Inferior parietal cortex (tissue), 1 donor: ENCODE results near the gene CAV1.
"Not testable (repeated sequence)": the region's sequence is repeated elsewhere in the genome, so short reads cannot be mapped to it uniquely, and the experiment has no call there.

ENCODE experiments used
- DNase-seq: peaks from one replicate; pipeline ENCODE4 v3.0.0-alpha.2; 2016; ENCODE audit errors: extremely low spot score

CAV1 gene

GRCh38 chr7:116582806-116583444 lies 58.1 kb downstream of the CAV1 start:
- no peak for DNase-seq

DNA sequence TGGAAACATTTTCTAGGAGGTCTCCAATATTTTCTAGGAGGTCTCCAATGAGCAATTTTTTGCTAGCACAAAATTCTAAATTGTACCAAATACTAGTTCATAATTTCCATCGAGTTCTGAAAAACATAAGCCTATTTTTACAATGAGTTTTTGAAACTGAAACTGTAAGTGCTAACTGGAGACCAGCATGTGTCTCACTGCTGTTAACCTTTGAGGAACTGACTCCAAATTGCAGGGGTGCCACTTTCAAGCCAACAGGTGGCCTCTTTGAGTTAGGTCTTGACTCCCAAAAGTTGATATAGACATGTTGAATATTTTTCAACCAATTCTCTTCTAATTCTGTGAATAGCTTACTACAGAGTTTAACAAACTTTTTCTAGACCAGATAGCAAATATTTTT lies 58.8 kb downstream of the CAV1 start:
- DNase-seq: no peak

- no peak for DNase-seq
Observed at GRCh38 chr7:116584721-116585120, 59.9 kb downstream of the CAV1 start.

DNA sequence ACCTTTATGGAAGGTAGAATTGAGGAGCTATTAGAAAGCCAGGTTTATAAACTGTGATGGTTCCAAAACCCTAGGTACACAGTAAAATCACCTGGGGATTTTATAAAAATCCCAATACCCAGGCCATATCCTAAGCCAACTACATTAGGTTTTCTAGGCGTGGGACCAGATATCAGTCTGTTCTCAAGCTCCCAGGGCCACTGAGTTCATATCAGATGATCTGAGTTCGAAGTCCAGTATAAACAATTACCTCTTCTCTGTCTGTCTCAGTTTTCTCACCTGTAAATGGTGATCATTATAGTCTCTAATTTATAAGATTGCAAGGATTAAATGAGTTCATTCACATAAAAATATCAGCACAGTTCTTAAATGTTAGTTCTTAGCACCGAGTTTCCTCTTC lies 60.6 kb downstream of the CAV1 start:
- no peak for DNase-seq

GRCh38 chr7:116585967-116586366 lies 61.1 kb downstream of the CAV1 start:
- no peak for DNase-seq

- not testable (repeated sequence) for DNase-seq
Observed at GRCh38 chr7:116587200-116587599, 62.4 kb downstream of the CAV1 start.

GRCh38 chr7:116588225-116588624 lies 63.4 kb downstream of the CAV1 start:
- no peak for DNase-seq

DNA sequence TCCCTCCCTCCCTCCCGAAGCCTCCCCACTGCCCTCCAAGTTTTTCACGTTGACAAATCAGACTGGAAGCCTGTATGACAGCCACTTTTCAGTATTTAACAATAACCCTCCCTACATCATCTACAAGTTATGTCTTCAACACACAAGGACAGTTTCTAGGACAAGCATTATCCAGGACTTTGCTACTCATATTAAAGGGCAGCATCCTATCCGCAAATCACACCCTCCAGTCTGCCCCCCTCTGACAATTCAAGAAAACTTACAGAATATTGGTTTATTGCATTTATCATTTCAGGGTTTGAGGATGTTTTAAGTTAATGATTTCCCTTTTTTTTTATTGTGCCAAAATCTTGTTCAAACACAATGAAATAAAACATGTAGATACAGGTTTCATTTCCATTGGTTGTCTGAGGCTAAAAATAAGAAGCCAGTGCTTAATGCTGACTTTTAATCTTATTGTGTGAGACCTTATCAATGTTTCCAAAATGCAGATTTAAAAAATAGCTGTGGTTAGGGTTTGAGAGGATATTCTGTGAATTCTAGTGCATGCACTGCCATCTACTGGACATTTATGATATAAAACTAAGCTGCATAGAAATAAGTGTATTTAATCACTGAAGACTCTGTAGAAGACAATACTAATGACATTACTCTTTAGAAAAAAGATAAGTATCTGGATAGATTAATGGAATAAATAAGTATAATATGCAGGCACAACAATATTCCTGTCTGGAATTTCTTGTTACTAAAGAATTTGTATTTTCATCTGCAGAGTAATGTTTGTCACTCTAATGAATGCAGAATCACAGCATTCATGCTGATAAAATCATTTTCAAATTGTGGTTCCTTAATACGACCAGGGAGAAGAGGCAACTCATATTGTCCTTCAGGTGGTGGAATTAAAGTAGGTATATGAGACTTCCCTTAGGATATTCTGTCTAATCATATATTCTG lies 64.1 kb downstream of the CAV1 start:
- peak; percentile 89 for DNase-seq

DNA sequence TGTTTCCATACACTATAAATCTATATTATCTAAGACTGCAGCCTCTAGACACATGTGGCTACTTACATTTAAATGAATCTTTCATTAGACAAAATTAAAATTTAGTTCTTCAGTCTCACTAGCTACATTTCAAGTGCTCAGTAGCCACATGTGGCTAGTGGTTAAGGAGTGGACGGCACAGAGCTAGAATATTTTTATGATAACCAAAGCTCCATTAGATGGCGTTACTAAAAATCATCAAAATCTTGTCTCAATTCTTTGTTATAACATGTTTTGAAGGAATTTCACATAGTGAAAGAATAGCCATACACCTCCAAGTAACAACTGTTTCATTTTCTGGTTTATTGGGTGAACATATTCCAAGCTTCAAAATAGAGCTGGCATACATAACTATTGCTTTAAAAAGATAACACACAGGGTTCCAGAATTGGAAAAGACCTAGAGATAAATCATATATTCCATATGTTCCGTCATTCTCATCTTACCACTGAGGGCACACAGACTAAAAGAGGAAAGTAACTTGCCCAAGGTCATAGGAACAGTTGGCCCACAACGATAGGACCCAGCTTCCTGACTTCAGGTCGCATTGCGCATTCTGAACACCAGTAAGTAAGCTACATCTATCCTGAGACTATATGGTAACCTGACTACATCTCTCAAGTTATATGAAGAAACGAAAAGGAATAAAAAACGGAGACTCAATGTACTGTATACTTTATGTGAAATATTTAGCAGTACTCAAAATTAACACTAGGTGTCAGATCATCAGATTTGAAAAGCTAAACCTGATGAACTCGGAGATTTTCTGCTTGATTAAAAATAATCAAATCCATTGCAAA lies 66.6 kb downstream of the CAV1 start:
- peak; percentile 62 for DNase-seq

GRCh38 chr7:116592041-116592355 lies 67.2 kb downstream of the CAV1 start:
- DNase-seq: no peak

DNA sequence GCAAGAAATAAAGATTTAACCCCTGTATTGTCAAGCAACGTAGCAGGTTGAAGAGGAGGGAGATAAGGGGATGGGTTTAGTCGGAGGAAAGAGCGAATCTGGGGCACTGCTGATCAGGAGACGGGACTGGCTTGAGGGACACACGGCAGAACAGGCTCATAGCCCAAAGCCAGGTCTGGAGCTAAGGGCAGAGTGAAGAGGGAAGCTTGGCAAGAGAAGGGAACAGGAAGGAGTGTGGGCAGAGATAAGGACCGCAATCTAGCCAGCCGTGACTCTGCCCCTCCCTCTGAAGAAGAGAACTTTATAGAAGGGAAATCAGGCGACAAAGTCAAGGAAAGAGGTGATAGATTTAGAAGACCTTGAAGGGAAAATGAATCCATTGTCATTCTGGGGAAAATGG lies 67.6 kb downstream of the CAV1 start:
- DNase-seq: no peak

DNA sequence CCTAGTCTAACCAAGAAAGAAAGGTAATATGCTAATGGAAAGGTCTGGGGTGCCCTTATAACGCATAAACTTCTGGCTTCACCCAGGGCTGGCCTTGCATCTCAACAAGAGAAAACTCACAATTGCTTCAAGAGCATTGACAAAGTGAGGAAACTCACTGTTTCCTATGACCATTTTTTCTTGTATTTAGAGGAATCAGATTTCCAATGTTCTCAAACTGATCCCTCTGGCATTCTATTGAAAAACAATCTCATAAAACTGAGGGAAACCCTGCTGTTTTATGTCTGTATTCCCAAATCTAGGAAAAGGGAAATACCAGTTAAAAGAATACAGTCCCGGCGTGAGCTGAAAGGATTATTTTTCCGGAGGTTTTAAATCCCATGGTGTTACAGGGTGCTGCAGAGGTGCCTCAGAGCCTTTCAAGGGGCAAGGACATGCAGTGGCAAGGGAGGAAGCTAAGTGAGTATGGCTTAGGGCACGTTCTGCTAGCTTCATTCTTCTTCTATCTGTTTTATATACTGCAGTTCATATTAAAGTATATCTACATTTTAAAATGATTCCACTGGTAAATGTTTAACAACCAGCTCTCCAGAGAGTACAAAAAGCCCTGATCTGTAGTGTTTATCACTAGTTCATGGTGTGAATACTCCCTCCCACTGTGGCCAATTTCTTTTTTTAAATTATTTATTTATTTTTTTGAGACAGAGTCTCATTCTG lies 68.7 kb downstream of the CAV1 start:
- DNase-seq: no peak

DNA sequence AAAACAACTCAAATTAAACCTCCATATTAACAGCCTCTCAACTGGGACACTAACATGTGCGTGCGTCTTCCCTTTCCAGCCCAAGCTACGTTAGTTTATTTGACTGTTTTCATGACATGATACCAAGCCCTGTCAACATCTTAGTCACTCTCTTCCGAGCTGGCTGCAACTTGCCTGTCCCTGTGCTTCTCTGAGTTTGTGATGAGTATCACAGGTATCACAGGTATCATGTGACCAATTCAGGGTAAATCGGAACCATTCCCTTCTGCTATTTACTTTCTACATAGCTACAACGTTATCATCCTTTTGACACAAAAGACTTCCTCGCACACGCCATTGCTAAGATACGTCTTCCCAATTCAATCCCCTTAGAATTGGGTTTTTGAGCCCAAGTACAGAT lies 70.2 kb downstream of the CAV1 start:
- no peak for DNase-seq

DNA sequence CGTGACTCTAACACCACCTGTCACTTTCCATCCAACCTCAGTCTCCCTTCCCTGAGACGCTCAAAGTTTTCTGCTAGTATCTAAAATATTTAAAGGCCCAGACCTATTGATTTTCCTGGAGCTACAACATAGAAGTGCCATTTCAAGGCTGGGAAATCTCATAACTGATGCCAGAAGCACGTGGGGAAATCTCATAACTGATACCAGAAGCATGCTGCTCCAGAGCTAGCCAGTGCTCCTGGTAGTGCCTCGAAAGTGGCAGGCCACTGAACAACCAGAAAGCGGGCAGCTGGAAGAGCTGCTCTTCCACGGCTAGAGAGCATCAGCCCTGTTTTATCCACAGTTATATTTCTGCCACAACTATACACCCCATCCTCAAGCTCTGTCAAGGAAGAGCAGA lies 72.5 kb downstream of the CAV1 start:
- no peak for DNase-seq

DNA sequence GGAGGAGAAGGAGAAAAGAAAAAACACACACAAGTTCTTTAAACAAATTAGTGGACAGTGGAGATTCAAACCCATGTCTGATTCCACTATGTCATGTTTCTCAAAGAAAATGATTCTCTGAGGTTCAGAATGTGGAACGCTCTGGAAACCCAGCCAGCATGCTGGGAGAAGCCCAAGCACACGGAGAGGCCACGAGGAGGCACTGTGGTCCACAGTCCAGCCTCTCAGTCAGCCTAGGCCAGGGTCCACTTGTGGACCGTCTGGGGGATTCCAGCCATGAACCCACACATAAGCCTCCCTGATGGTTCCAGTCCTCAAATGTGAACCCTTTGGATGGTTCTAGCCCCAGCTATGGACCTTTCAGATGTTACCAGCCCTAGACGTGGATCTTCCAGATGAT lies 73.4 kb downstream of the CAV1 start:
- peak; percentile 48 for DNase-seq

DNA sequence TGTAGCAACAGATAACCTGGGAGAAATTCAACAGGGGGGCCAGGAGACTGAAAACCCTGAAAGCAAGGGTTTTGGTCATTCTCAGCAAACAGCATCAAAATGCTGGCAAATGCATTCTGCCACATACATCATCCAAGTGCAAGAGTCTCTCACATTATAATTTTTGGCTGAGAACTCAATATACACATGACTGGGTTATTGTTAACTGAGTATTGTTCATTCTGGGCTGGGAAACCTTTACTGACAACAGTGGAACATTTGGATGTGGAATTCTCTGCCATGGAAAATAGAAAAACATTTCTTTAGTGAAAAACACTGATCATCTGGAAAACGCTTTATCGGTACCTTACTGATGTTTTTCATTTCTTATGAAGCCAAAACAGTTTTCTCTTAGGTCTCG lies 74.0 kb downstream of the CAV1 start:
- DNase-seq: peak; percentile 62

- DNase-seq: no peak
Observed at GRCh38 chr7:116601426-116601825, 76.6 kb downstream of the CAV1 start.

GRCh38 chr7:116607299-116607698 lies 82.5 kb downstream of the CAV1 start:
- DNase-seq: no peak

GRCh38 chr7:116610210-116610609 lies 85.4 kb downstream of the CAV1 start:
- DNase-seq: no peak

DNA sequence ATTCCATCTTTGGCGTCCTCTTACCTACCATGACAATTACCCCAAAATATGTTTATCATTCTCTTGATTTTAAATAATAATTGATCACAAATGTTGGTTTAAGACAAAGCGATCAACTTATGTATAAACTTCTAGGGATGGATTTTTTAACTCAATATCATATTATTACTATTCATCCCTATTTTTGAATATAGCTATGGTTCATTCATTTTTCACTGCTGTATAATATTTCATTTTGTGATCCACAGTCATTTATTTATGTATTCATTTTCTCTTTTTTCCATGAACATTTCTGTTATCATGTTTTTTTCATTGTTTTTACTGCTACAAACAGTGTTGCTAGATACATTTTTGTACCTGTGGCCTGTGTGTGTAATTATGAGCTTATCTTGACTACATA lies 85.9 kb downstream of the CAV1 start:
- DNase-seq: no peak
